CD4-positive, alpha-beta memory T cell (primary cell): ENCODE measurements around the gene GALNT7. TPM values are rescaled to one million over a fixed set of nuclear protein-coding genes. Genes with fewer than 3 reads are reported as not detected.

Experiments used
- CTCF ChIA-PET: fragments of 350-600 bp; sonication (Branson Sonifier 250); formaldehyde crosslinking; loops from one replicate; lab custom pipeline; 2021; ENCODE audit warnings: inconsistent platforms; ENCODE audit not compliant: partially characterized antibody; lab: Charles Lee
- POLR2A ChIA-PET: fragments of 350-600 bp; sonication (Branson Sonifier 250); formaldehyde crosslinking; loops from one replicate; lab custom pipeline; 2021; ENCODE audit not compliant: partially characterized antibody; lab: Charles Lee
- DNase-seq, 5 donors: peaks; one replicate each; pipeline versions ENCODE4 v3.0.0 to v3.0.0-alpha.2; 2020 to 2022; ENCODE audit warnings: mixed read lengths in 1 of 5
- H3K27ac ChIP-seq: one replicate; pipeline ENCODE4 v1.7.0; 2013; ENCODE audit warnings: low read depth, low read length
- H3K27me3 ChIP-seq: 2 replicates; pipeline ENCODE4 v1.7.0; 2013; ENCODE audit warnings: mild to moderate bottlenecking, low read length, moderate library complexity; ENCODE audit not compliant: insufficient read depth
- H3K36me3 ChIP-seq: 2 replicates; pipeline ENCODE4 v1.7.0; 2013; ENCODE audit warnings: mild to moderate bottlenecking, low read length, moderate library complexity; ENCODE audit not compliant: insufficient read depth
- H3K4me1 ChIP-seq: 2 replicates; pipeline ENCODE4 v1.7.0; 2013; ENCODE audit warnings: mild to moderate bottlenecking, low read length, moderate library complexity; ENCODE audit not compliant: insufficient read depth
- H3K4me3 ChIP-seq, 2 donors: one replicate each; pipeline ENCODE4 v1.7.0; 2013; ENCODE audit warnings: low read length in 2 of 2, mild to moderate bottlenecking in 1 of 2
- H3K9me3 ChIP-seq, 2 donors: one replicate each; pipeline ENCODE4 v1.7.0; 2013; ENCODE audit warnings: low read length in 2 of 2, control low read depth in 1 of 2; ENCODE audit not compliant: control insufficient read depth in 1 of 2
- H3K27ac Mint-ChIP-seq, 7 donors: one replicate each; pipeline ENCODE4 v1.8.0; 2020 to 2021; ENCODE audit warnings: mixed read lengths in 7 of 7, mild to moderate bottlenecking in 6 of 7, inconsistent platforms in 3 of 7, moderate library complexity in 3 of 7
- H3K27me3 Mint-ChIP-seq, 2 donors: one replicate each; pipeline ENCODE4 v1.8.0; 2020 to 2021; ENCODE audit warnings: mixed read lengths in 2 of 2
- H3K36me3 Mint-ChIP-seq, 2 donors: one replicate each; pipeline ENCODE4 v1.8.0; 2020 to 2021; ENCODE audit warnings: mixed read lengths in 2 of 2, inconsistent platforms in 1 of 2, mild to moderate bottlenecking in 1 of 2
- H3K4me1 Mint-ChIP-seq, 4 donors: one replicate each; pipeline ENCODE4 v1.8.0; 2020 to 2021; ENCODE audit warnings: mixed read lengths in 4 of 4, mild to moderate bottlenecking in 1 of 4
- H3K4me3 Mint-ChIP-seq, 8 donors: one replicate each; pipeline ENCODE4 v1.8.0; 2020 to 2021; ENCODE audit warnings: mixed read lengths in 8 of 8, mild to moderate bottlenecking in 7 of 8, moderate library complexity in 6 of 8, inconsistent platforms in 3 of 8
- H3K9me3 Mint-ChIP-seq, 8 donors: one replicate each; pipeline ENCODE4 v1.8.0; 2020 to 2021; ENCODE audit warnings: mixed read lengths in 8 of 8, mild to moderate bottlenecking in 5 of 8, inconsistent platforms in 3 of 8, moderate library complexity in 1 of 8
- intact Hi-C: fragments of 100-400 bp; cut with micrococcal nuclease; formaldehyde crosslinking; loops from one replicate; pipeline ENCODE4 v1.15.1; 2023
- polyA plus RNA-seq, 2 donors: library from polyadenylated mRNA; unstranded; fragments of 300-500 nt; fragmentation: Illumina TruSeq; gene quantifications; one replicate each; pipeline ENCODE4 v1.2.3, GENCODE V29; 2021
- total RNA-seq, 2 experiments: library from RNA; stranded (reverse); gene quantifications; one replicate each; pipeline ENCODE4 v1.2.3, GENCODE V29; 2021

Gene GALNT7
- total and polyA plus RNA-seq, 4 experiments from 2014 or later: 12.6 to 26.3 (median 22.3) TPM

- CTCF ChIA-PET: no interaction called here
- Histone ChIP-seq H3K27me3 (no peaks in the 10 kb centered on the region), H3K4me1 (no peaks in the 10 kb centered on the region), H3K36me3 (no peaks in the 10 kb centered on the region), H3K27ac (no peak overlapping the region), H3K9me3 (no peaks in the 10 kb centered on the region), H3K4me3 (no peak overlapping the region)
- POLR2A ChIA-PET: no interaction called here
- Mint-ChIP-seq H3K4me3 (no peak overlapping the region), H3K9me3 (no peaks in the 10 kb centered on the region), H3K27me3 (no peaks in the 10 kb centered on the region), H3K27ac (no peak overlapping the region), H3K4me1 (peaks cover 0 to 9% (median 6%) of the 10 kb centered on the region in 4 donors), H3K36me3 (peaks cover 5 to 11% of the 10 kb centered on the region in 2 donors)
- no peak for DNase-seq
- intact Hi-C loops: no loop called here
Observed at GRCh38 chr4:173227756-173228155, 59.1 kb downstream of the GALNT7 start.

- ChIA-PET CTCF (interaction anchor here (1.8 kb wide), 1 partner anchor 28 kb away, joined by 5 read pairs; no protein-coding TSS in a partner anchor), POLR2A (no interaction called here)
- H3K4me3 ChIP-seq: no peak overlapping the region
Observed at GRCh38 chr4:173230062-173230461, 61.5 kb downstream of the GALNT7 start.

DNA sequence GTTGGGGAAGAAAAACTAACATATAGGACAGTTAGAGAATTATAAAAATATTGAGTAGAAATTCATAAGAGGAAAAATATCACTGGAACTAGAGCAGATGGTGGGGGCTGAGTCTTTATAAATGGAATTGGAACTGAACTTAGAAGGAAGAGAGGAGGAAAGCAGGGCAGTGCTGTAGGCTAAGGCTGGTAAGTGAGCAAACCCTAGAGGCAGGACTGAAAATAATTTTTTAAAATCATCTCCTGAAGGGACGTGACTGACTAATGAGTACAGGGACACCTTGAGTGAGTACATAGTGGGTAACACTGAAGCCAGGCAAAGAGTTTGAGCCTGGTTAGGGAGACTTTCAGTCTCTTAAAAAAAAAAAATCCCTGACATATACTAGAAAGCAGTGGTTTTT is 63.3 kb downstream of the GALNT7 start:
- peaks cover 3 to 5% of the 10 kb centered on the region in 2 donors for H3K36me3 Mint-ChIP-seq
- H3K36me3 ChIP-seq: no peaks in the 10 kb centered on the region
- H3K27me3 ChIP-seq: no peaks in the 10 kb centered on the region
- H3K9me3 ChIP-seq: no peaks in the 10 kb centered on the region
- no peaks in the 10 kb centered on the region for H3K4me1 ChIP-seq
- peak overlapping the region in 1 of 7 donors; percentile 13 for H3K27ac Mint-ChIP-seq
- intact Hi-C loops: no loop called here
- POLR2A ChIA-PET: no interaction called here
- H3K4me1 Mint-ChIP-seq: peaks cover 2 to 10% (median 8%) of the 10 kb centered on the region in 4 donors
- no peak for DNase-seq
- H3K4me3 Mint-ChIP-seq: no peak overlapping the region
- H3K9me3 Mint-ChIP-seq: no peaks in the 10 kb centered on the region
- no peak overlapping the region for H3K4me3 ChIP-seq
- no peak overlapping the region for H3K27ac ChIP-seq
- CTCF ChIA-PET: no interaction called here
- no peaks in the 10 kb centered on the region for H3K27me3 Mint-ChIP-seq

More at GRCh38 chr4:173230062-173230461, 61.5 kb downstream of the GALNT7 start:
- Mint-ChIP-seq H3K4me3 (no peak overlapping the region), H3K36me3 (peaks cover 5% of the 10 kb centered on the region in 2 donors), H3K9me3 (no peaks in the 10 kb centered on the region), H3K27me3 (no peaks in the 10 kb centered on the region), H3K27ac (no peak overlapping the region), H3K4me1 (peaks cover 0 to 8% (median 5%) of the 10 kb centered on the region in 4 donors)
- Histone ChIP-seq H3K27ac (no peak overlapping the region), H3K36me3 (no peaks in the 10 kb centered on the region), H3K9me3 (no peaks in the 10 kb centered on the region), H3K4me1 (no peaks in the 10 kb centered on the region), H3K27me3 (no peaks in the 10 kb centered on the region)
- DNase-seq: no peak
- intact Hi-C loops: no loop called here

GRCh38 chr4:173233857-173234256 is 65.2 kb downstream of the GALNT7 start:
- Histone ChIP-seq H3K9me3 (no peaks in the 10 kb centered on the region), H3K4me1 (no peaks in the 10 kb centered on the region), H3K27ac (no peak overlapping the region), H3K4me3 (no peak overlapping the region), H3K27me3 (no peaks in the 10 kb centered on the region), H3K36me3 (no peaks in the 10 kb centered on the region)
- intact Hi-C loops: no loop called here
- CTCF ChIA-PET: interaction anchor here (0.8 kb wide), 1 partner anchor 24 kb away, joined by 3 read pairs; no protein-coding TSS in a partner anchor
- DNase-seq: no peak
- Mint-ChIP-seq H3K27me3 (no peaks in the 10 kb centered on the region), H3K36me3 (peaks cover 3 to 5% of the 10 kb centered on the region in 2 donors), H3K9me3 (no peaks in the 10 kb centered on the region), H3K27ac (no peak overlapping the region), H3K4me1 (peaks cover 7 to 10% (median 8%) of the 10 kb centered on the region in 4 donors), H3K4me3 (no peak overlapping the region)
- POLR2A ChIA-PET: no interaction called here

GRCh38 chr4:173235050-173235449 is 66.4 kb downstream of the GALNT7 start:
- ChIA-PET CTCF (no interaction called here), POLR2A (no interaction called here)
- intact Hi-C loops: no loop called here

GRCh38 chr4:173236301-173236700 is 67.7 kb downstream of the GALNT7 start:
- Mint-ChIP-seq H3K4me3 (no peak overlapping the region), H3K27ac (no peak overlapping the region), H3K27me3 (no peaks in the 10 kb centered on the region), H3K36me3 (peaks cover 3 to 5% of the 10 kb centered on the region in 2 donors), H3K4me1 (peaks cover 8 to 13% (median 11%) of the 10 kb centered on the region in 4 donors), H3K9me3 (no peaks in the 10 kb centered on the region)
- ChIA-PET CTCF (no interaction called here), POLR2A (no interaction called here)
- H3K9me3 ChIP-seq: no peaks in the 10 kb centered on the region
- H3K4me1 ChIP-seq: no peaks in the 10 kb centered on the region
- intact Hi-C loops: no loop called here
- no peaks in the 10 kb centered on the region for H3K27me3 ChIP-seq
- DNase-seq: no peak
- H3K27ac ChIP-seq: no peak overlapping the region
- H3K36me3 ChIP-seq: no peaks in the 10 kb centered on the region
- H3K4me3 ChIP-seq: no peak overlapping the region

More at GRCh38 chr4:173235050-173235449, 66.4 kb downstream of the GALNT7 start:
- Mint-ChIP-seq H3K27ac (no peak overlapping the region), H3K4me3 (no peak overlapping the region), H3K9me3 (no peaks in the 10 kb centered on the region), H3K4me1 (peaks cover 6 to 10% (median 8%) of the 10 kb centered on the region in 4 donors), H3K36me3 (peaks cover 3 to 5% of the 10 kb centered on the region in 2 donors), H3K27me3 (no peaks in the 10 kb centered on the region)
- no peak overlapping the region for H3K27ac ChIP-seq
- H3K36me3 ChIP-seq: no peaks in the 10 kb centered on the region
- no peak for DNase-seq
- H3K4me3 ChIP-seq: no peak overlapping the region
- H3K9me3 ChIP-seq: no peaks in the 10 kb centered on the region
- H3K4me1 ChIP-seq: no peaks in the 10 kb centered on the region
- H3K27me3 ChIP-seq: no peaks in the 10 kb centered on the region

DNA sequence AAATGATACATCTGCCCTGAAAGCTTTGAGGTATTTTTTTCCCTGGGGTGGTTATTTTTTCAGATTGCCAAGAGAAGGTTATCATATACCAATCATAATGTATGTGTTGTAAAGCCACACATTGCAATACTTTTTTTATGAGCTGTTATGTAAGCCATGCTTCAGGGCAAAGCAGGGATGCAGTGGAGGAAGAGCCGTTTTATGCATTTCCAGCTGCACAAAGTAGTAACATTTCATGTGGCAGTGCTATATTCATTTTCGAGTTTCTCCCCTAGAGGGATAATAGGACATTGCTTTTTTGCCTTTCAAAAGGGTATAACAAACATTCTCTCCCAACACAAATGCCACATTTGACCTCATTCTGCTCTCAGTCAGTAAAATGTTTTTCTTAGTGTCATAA is 68.5 kb downstream of the GALNT7 start:
- peaks cover 8 to 16% (median 10%) of the 10 kb centered on the region in 4 donors for H3K4me1 Mint-ChIP-seq
- CTCF ChIA-PET: no interaction called here

More for the DNA sequence above, 68.5 kb downstream of the GALNT7 start:
- Histone ChIP-seq H3K36me3 (no peaks in the 10 kb centered on the region), H3K9me3 (no peaks in the 10 kb centered on the region), H3K4me1 (peaks cover 3% of the 10 kb centered on the region), H3K27ac (no peak overlapping the region), H3K4me3 (no peak overlapping the region), H3K27me3 (no peaks in the 10 kb centered on the region)
- no peaks in the 10 kb centered on the region for H3K9me3 Mint-ChIP-seq
- H3K27me3 Mint-ChIP-seq: no peaks in the 10 kb centered on the region
- no peak overlapping the region for H3K4me3 Mint-ChIP-seq
- peaks cover 0 to 5% of the 10 kb centered on the region in 2 donors for H3K36me3 Mint-ChIP-seq
- intact Hi-C loops: no loop called here
- DNase-seq: no peak
- peak overlapping the region in 1 of 7 donors; percentile 5 for H3K27ac Mint-ChIP-seq
- POLR2A ChIA-PET: no interaction called here
